Loucy (cell line): Measurements from ENCODE around the gene LRIG3.

Experiments used
- CTCF ChIP-seq: fragments of 200-600 bp; sonication (generic); conservative IDR thresholded peaks from 2 replicates; pipeline ENCODE4 v1.5.1; 2014; ENCODE audit warnings: mild to moderate bottlenecking, antibody characterized with exemption, low read length
- EZH2phosphoT487 ChIP-seq: fragments of 200-600 bp; IDR thresholded peaks from 2 replicates; pipeline ENCODE4 v1.6.1; 2018; ENCODE audit warnings: antibody characterized with exemption, mild to moderate bottlenecking, moderate library complexity, borderline replicate concordance

- TF ChIP-seq CTCF, result no peak
- no peak for TF ChIP-seq EZH2phosphoT487
These were observed 22.0 kb upstream of the LRIG3 start for GRCh38 chr12:58942345-58942744.
